GM13976 (cell line): ENCODE data around the gene ABR.
"Not testable (repeated sequence)": the region's sequence is repeated elsewhere in the genome, so short reads cannot be mapped to it uniquely, and the experiment has no call there.

Experiments used
- DNase-seq: peaks from one replicate; pipeline ENCODE4 v3.0.0; 2012; ENCODE audit warnings: low spot score
- in situ Hi-C: fragments of 300-500 bp; cut with MboI; formaldehyde crosslinking; loops from one replicate; pipeline ENCODE4 v1.12.0; 2022; ENCODE audit warnings: low sequenced_read_pairs, mixed read lengths, inconsistent platforms; ENCODE audit not compliant: unreplicated experiment
- TF ChIP-seq, protein P1 (sequence below): IDR thresholded peaks from 2 replicates; pipeline ENCODE4 v1.5.1; 2012; ENCODE audit warnings: borderline replicate concordance, mild to moderate bottlenecking; ENCODE audit not compliant: insufficient read depth; ENCODE audit errors: extremely low read depth, missing control alignments, control extremely low read depth

ABR gene

DNA sequence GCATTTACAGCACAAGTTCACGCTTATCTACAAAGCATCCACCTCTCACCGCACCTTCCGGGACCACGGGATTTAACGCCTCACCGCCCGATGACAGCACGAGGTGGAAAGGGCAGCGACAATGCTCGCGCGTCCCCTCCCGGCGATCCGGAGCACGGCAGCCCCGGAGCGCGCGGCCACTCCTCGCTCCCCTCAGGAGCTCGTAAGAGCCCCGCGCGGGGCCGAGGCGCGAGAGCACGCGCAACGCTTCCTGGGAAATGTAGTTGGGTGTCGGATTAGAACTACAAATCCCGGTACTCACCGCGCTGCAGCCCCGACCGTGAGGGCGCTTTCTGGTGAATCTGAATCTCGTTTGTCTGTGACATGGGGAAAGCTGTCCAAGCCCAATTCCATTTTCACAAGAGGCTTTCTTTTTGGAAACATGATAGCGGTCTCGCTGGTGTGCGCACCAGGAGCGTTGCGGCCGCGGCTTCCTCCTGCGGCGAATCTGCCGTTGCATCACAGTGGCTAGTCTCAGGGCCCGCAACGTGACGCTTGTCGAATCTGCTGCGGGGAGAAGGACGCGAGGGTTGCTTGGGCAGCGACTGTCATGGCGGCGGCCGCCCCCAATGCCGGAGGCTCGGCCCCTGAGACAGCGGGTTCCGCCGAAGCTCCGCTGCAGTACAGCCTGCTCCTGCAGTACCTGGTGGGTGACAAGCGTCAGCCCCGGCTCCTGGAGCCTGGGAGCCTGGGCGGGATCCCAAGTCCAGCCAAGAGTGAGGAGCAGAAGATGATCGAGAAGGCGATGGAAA lies 183.0 kb downstream of the ABR start, which contains the start of gene TIMM22:
TIMM22 (plus strand) TSS at position 576 of the 791 bp plus-strand sequence; CDS start at position 590, 14 bp downstream.
- in situ Hi-C loops, result no loop called here
- TF ChIP-seq, protein P1, sequence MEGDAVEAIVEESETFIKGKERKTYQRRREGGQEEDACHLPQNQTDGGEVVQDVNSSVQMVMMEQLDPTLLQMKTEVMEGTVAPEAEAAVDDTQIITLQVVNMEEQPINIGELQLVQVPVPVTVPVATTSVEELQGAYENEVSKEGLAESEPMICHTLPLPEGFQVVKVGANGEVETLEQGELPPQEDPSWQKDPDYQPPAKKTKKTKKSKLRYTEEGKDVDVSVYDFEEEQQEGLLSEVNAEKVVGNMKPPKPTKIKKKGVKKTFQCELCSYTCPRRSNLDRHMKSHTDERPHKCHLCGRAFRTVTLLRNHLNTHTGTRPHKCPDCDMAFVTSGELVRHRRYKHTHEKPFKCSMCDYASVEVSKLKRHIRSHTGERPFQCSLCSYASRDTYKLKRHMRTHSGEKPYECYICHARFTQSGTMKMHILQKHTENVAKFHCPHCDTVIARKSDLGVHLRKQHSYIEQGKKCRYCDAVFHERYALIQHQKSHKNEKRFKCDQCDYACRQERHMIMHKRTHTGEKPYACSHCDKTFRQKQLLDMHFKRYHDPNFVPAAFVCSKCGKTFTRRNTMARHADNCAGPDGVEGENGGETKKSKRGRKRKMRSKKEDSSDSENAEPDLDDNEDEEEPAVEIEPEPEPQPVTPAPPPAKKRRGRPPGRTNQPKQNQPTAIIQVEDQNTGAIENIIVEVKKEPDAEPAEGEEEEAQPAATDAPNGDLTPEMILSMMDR, result peak; percentile 96
- peak; percentile 97 for DNase-seq

DNA sequence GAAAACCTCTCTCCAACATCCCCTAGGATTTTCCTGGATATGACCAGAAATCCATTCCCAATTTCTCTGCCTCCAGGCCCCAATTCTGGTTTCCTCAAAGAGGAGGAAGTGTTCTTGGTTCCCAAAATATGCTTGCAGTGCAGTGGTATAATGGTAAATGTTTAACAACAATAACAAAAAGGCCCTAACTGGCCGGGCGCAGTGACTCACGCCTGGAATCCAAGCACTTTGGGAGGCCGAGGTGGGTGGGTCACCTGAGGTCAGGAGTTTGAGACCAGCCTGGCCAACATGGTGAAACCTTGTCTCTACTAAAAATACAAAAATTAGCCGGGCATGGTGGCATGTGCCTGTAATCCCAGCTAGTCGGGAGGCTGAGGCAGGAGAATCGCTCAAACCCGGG lies 184.5 kb downstream of the ABR start:
- DNase-seq, in situ Hi-C loops: not testable (repeated sequence)

DNA sequence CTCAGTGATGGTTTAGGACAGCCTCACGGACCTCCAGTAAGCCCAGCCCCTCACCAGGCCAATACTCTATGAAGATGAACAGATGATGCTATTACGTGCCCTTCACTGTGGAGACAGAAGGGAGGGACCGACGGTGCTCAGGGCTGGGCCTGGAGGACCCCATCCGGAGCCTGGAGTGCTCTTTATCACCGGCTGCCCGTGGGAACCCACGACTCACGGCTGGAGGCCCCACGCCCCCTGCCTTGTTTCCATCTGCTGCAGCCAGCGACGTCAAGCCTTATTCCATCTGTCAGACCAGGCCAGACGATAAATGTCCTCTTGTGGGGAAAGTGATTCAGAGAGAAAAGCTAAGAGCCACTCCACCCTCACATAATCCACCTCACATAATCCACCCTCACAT lies 186.8 kb downstream of the ABR start:
- no peak for DNase-seq
- TF ChIP-seq, protein P1, result no peak
- in situ Hi-C loops, result no loop called here

DNA sequence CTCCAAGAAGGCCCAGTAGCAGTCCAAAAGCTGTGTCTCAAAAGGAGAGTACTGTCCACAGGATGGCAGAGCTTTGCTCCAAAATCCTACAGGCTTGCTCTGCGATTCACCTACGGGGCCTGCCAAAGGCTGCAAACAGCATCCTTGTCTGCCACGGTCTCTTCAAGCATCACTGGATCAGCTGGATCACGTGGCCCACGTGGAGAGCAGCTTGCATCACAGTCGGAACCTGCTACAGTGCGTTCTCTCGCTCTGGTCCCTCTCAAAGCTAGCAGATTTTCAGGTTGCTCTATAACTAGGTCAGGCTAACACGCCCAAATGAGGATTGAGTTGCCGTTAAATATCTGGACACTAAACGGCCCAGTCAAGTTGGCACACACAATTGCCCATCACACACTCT lies 191.2 kb downstream of the ABR start:
- TF ChIP-seq, protein P1, result no peak
- no peak for DNase-seq
- in situ Hi-C loops, result loop anchor here (10.0 kb wide), 1 partner anchor 194 kb away; no protein-coding TSS in a partner anchor

DNA sequence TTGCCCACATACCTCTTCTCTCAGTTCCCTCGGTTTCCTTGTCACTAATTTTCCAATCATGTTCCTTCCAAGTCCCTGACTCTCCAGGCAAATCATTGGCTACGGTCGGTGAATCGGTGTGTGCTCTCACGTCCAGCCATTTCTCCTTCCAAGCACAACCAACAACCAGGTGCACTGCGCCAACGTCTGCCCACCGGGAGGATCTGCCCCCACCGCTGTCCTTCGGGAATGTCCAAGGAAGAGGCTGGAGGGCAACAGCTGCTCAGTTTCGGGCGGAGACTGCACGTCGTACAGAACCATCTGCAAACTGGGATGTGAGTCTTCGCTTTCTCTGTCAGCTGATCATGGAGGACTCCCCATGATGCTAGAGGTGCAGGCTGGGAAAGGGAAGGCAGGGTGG lies 191.8 kb downstream of the ABR start:
- TF ChIP-seq, protein P1, result no peak
- in situ Hi-C loops, result loop anchor here (10.0 kb wide), 1 partner anchor 193 kb away; no protein-coding TSS in a partner anchor
- no peak for DNase-seq

DNA sequence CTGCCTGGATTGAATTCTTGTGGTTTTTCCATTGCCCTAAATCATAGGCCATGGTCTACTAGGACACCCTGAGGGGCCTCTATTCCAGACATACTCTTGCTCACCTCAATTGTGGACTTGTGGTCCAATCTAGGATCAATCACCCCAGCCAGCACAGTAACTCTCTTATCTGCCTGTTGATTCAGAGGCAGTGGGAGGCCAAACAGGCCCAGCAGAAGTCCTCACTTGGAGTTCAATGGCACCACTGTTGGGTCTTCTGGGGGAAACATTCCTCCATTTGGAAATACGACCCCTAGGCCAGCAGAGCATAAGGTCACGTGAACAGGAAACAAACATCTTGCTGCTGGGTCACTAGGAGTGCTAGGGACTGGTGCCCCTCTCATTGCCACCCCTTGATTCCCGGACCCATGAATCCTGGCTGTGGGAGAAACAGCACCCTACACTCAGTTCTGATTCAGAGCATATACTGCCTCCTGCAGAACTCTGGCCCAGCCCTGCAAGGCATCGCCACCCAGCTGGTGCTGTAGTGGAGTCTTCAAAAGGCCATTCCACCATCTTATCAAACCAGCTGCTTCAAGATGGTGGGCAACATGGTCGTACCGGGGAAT lies 193.4 kb downstream of the ABR start:
- TF ChIP-seq, protein P1, result no peak
- in situ Hi-C loops, result loop anchor here (10.0 kb wide), 1 partner anchor 192 kb away; no protein-coding TSS in a partner anchor
- DNase-seq, result no peak

DNA sequence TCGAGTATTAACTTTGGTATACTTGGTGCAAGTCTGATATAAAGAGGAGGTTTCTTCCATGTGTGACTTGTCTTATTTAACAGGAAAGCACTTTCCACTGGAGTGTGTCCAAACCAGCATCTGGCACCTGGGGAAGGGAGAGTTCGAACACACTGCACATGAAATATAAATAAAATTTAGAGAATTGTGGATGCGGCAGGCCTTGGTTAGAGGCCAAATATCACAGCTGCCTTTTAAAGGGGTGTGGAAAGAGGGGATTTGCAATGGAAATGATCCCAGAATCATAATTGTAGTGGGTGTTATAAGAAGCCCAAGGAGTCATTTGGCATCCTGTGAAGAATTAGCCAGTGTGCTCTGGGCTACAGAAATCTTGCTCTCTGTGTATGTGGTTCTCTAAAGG lies 195.9 kb downstream of the ABR start:
- TF ChIP-seq, protein P1, result no peak
- in situ Hi-C loops, result loop anchor here (10.0 kb wide), 1 partner anchor 189 kb away; no protein-coding TSS in a partner anchor
- DNase-seq, result no peak
